VCaP (cell line): Measurements from ENCODE around the gene TBX4.

Experiments used
- H3K27ac ChIP-seq: fragments of 450-650 bp; 2 replicates; pipeline ENCODE4 v1.5.1; 2017
- TF ChIP-seq, protein P1 (sequence below): fragments of 450-650 bp; conservative IDR thresholded peaks from 2 replicates; pipeline ENCODE4 v1.5.1; 2017; ENCODE audit warnings: mild to moderate bottlenecking, moderate library complexity

TBX4 gene

DNA sequence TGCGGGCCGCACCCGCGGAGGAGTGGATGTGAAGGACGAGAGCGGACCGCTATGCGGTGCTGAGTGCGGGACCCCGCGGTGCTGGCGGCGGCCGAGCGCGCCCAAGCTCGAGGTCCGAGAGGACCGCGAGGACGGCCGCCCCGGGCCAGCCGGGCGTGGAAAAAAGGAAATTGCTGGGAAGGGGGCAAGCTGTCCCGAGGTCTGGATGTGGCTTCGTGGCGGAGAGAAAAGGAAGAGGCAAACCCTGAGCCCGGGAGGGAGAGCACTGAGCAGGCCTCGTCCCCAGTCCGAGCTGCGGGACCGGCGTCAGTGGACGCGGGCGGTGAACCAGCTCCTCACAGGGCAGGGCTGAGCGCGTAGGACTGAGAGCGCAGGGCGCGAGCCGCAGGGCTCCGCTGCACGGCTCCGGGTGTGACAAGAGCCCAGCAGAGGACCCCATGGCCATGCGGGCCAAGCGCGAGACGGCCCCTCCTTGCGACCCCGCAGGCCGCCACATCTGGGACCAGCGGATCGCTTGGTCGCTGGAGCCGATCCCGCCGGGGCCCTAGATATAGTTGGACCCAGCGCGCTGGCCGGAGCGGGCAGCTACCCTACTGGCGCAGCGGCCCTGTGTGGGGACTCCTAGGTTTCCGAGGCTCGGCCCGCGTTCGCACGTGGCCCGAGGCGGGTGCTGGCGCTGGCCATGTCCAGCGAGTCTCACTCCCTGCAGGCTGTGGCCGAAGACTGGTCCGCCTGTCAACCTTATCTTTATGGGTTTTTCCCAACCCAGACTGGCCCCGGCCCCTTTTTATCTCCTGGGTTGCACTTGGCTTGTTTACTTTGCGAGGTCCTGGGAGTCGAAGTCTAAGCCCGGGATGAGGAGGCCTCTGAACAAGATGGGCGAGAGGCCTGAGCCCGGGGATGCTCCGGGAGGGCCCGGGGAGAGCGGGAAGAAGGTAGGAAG is 2.4 kb downstream of the TBX4 start:
- H3K27ac ChIP-seq: no peak overlapping the region

GRCh38 chr17:61455324-61456060 is 3.3 kb downstream of the TBX4 start:
- TF ChIP-seq, protein P1, sequence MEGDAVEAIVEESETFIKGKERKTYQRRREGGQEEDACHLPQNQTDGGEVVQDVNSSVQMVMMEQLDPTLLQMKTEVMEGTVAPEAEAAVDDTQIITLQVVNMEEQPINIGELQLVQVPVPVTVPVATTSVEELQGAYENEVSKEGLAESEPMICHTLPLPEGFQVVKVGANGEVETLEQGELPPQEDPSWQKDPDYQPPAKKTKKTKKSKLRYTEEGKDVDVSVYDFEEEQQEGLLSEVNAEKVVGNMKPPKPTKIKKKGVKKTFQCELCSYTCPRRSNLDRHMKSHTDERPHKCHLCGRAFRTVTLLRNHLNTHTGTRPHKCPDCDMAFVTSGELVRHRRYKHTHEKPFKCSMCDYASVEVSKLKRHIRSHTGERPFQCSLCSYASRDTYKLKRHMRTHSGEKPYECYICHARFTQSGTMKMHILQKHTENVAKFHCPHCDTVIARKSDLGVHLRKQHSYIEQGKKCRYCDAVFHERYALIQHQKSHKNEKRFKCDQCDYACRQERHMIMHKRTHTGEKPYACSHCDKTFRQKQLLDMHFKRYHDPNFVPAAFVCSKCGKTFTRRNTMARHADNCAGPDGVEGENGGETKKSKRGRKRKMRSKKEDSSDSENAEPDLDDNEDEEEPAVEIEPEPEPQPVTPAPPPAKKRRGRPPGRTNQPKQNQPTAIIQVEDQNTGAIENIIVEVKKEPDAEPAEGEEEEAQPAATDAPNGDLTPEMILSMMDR: no peak
- no peak overlapping the region for H3K27ac ChIP-seq

More for the DNA sequence above, 2.4 kb downstream of the TBX4 start:
- TF ChIP-seq, protein P1: no peak

GRCh38 chr17:61456061-61456681 is 3.9 kb downstream of the TBX4 start:
- TF ChIP-seq, protein P1: no peak
- no peak overlapping the region for H3K27ac ChIP-seq

- H3K27ac ChIP-seq: no peak overlapping the region
- TF ChIP-seq, protein P1: no peak
Measured at GRCh38 chr17:61456688-61457225, 4.5 kb downstream of the TBX4 start.

DNA sequence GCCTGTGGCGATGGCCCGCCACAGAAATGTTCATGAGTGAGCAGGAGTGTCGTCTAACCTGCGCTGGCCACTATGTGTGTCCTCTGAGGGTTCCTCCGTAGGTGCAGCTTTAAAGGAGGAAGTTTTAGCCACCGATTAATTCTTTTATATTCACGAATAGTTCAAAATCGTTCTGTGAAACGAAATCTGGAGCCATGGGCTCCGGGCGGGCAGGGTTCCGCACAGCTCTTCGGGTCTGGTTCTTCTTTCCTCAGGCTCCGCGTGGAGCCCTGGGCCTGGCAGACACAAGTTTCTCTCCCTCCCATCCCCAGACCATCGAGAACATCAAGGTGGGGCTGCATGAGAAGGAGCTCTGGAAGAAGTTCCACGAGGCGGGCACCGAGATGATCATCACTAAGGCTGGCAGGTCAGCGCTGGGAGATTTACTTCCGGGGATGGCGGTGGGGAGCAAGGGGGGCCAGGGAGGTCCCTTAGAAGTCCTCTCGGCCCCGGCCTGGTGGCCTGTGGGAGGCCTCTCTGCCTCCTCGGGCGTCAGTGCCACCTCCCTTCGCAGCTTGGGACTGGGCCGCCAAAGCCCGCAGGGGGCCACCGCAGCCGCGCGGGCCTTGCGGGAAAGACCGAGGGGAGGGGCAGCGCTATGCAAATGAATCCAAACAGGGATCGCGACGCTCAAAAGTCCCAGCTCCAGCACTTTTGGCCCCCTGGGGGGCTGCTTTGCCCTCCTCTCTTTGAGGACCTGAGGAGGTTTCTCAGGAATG is 5.2 kb downstream of the TBX4 start:
- TF ChIP-seq, protein P1: no peak
- H3K27ac ChIP-seq: no peak overlapping the region

DNA sequence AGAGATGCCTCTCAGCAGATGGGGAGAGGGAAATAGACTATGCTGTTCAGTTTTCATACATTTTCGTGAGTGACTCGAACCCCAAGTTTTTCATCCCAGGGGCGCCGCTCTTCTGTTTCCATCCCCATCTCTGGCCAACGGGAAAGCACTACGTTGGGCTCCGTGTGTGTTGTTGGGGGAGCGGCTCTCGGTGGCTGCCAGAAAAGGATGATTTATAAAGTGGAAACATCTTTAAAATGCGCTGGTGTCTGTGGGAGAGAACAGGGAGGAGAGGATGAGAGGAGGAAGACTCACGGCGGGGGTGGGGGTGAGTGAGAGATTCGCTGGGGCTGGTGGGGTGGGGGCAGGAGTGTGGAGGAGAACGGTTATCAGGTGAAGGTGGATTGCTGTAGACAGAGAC is 5.8 kb downstream of the TBX4 start:
- TF ChIP-seq, protein P1: no peak
- H3K27ac ChIP-seq: no peak overlapping the region
